ENCODE results near the gene R3HDM1.
"Not testable (repeated sequence)": the region's sequence is repeated elsewhere in the genome, so short reads cannot be mapped to it uniquely, and the experiment has no call there.

The R3HDM1 gene

GRCh38 chr2:135573620-135574019, 42.3 kb downstream of the R3HDM1 start:
- DNase-seq: no peak

GRCh38 chr2:135581282-135581681, 50.0 kb downstream of the R3HDM1 start:
- DNase-seq: no peak

- DNase-seq: no peak
Observed at GRCh38 chr2:135582383-135582782, 51.1 kb downstream of the R3HDM1 start.

- DNase-seq: no peak
Observed at GRCh38 chr2:135585586-135585985, 54.3 kb downstream of the R3HDM1 start.

GRCh38 chr2:135586148-135586547, 54.9 kb downstream of the R3HDM1 start:
- DNase-seq: no peak

GRCh38 chr2:135587958-135588357, 56.7 kb downstream of the R3HDM1 start:
- DNase-seq: no peak

- no peak for DNase-seq
Observed at GRCh38 chr2:135590619-135591260, 59.5 kb downstream of the R3HDM1 start.

GRCh38 chr2:135600915-135601314, 69.6 kb downstream of the R3HDM1 start:
- peak; percentile 15 for DNase-seq

- DNase-seq: no peak
Observed at GRCh38 chr2:135603543-135603942, 72.3 kb downstream of the R3HDM1 start.

- DNase-seq: no peak
Observed at GRCh38 chr2:135607561-135607960, 76.3 kb downstream of the R3HDM1 start.

GRCh38 chr2:135612319-135612718, 81.0 kb downstream of the R3HDM1 start:
- DNase-seq: no peak

- DNase-seq: no peak
Observed at GRCh38 chr2:135615404-135615803, 84.1 kb downstream of the R3HDM1 start.

GRCh38 chr2:135617501-135618015, 86.3 kb downstream of the R3HDM1 start:
- DNase-seq: no peak

- DNase-seq: no peak
Observed at GRCh38 chr2:135620198-135620597, 88.9 kb downstream of the R3HDM1 start.

GRCh38 chr2:135629520-135629919, 98.2 kb downstream of the R3HDM1 start:
- DNase-seq: no peak

GRCh38 chr2:135630034-135630433, 98.8 kb downstream of the R3HDM1 start:
- not testable (repeated sequence) for DNase-seq

GRCh38 chr2:135630488-135630887, 99.2 kb downstream of the R3HDM1 start:
- no peak for DNase-seq

GRCh38 chr2:135633582-135633981, 102.3 kb downstream of the R3HDM1 start:
- DNase-seq: no peak

- DNase-seq: no peak
Observed at GRCh38 chr2:135635212-135635835, 104.0 kb downstream of the R3HDM1 start.

- no peak for DNase-seq
Observed at GRCh38 chr2:135636982-135637381, 105.7 kb downstream of the R3HDM1 start.

- DNase-seq: no peak
Observed at GRCh38 chr2:135637456-135638087, 106.3 kb downstream of the R3HDM1 start.

- no peak for DNase-seq
Observed at GRCh38 chr2:135638825-135639224, 107.5 kb downstream of the R3HDM1 start.

- no peak for DNase-seq
Observed at GRCh38 chr2:135641156-135642068, 110.1 kb downstream of the R3HDM1 start.
